ENCODE results near the gene BMP5. TPM values are rescaled to one million over a fixed set of nuclear protein-coding genes. Genes with fewer than 3 reads are reported as not detected.

Gene BMP5
- total and polyA plus RNA-seq, 4 donors, result 2.8 to 34.5 (median 7.2) TPM

DNA sequence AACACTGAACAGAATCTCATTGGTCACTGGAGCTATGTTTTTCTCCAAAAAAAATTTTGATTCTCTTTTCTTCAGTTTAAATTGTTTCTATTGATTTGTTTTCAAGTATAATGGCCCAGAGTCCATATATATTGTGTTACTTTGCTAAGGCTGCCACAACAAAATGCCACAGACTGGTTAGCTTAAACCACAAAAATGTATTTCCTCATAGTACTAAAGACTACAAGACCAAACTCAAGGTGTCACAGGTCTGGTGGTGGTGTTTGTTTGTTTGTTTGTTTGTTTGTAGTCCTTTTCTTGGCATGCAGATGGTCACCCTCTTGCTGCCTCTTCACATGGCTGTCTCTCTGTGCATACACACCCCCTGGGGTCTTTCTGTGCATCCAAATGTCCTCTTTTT is 34.0 kb downstream of the BMP5 start:
- H3K4me1 ChIP-seq (ENCODE audit: control insufficient read depth, insufficient read depth, low read length), result no peaks in the 10 kb centered on the region
- no peak overlapping the region for H3K4me3 ChIP-seq (ENCODE audit: low read depth, low read length)
- no peak for DNase-seq (ENCODE audit: low read depth in 4 of 6, low spot score in 6 of 6)
- no peaks in the 10 kb centered on the region for H3K36me3 ChIP-seq (ENCODE audit: control insufficient read depth, insufficient read depth, low read length)
- H3K9me3 ChIP-seq (ENCODE audit: control insufficient read depth, insufficient read depth, low read length), result peaks cover 2% of the 10 kb centered on the region
- no peak overlapping the region for H3K27ac ChIP-seq (ENCODE audit: low read depth, low read length)
- no peaks in the 10 kb centered on the region for H3K27me3 ChIP-seq (ENCODE audit: control insufficient read depth, insufficient read depth, low read length)

DNA sequence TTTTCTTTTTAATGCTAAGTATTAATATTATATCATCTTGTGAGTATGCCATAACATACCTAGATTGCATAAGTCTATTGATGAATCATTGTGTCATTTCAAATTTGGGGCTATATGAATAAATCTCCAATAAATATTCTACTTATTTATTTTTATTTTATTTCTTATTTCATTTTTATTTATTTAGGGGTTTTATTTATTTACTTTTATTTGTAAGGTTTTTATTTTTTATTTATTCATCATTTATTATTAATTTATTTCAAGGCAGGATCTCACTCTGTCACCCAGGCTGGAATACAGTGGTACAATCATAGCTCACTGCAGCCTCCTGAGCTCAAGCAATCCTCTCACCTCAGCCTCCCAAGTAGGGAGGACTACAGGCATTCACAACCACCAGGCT is 36.3 kb downstream of the BMP5 start:
- H3K4me1 ChIP-seq (ENCODE audit: control insufficient read depth, insufficient read depth, low read length), result no peaks in the 10 kb centered on the region
- no peaks in the 10 kb centered on the region for H3K27me3 ChIP-seq (ENCODE audit: control insufficient read depth, insufficient read depth, low read length)
- H3K9me3 ChIP-seq (ENCODE audit: control insufficient read depth, insufficient read depth, low read length), result peaks cover 2% of the 10 kb centered on the region
- H3K27ac ChIP-seq (ENCODE audit: low read depth, low read length), result no peak overlapping the region
- H3K36me3 ChIP-seq (ENCODE audit: control insufficient read depth, insufficient read depth, low read length), result no peaks in the 10 kb centered on the region
- no peak for DNase-seq (ENCODE audit: low read depth in 4 of 6, low spot score in 6 of 6)
- no peak overlapping the region for H3K4me3 ChIP-seq (ENCODE audit: low read depth, low read length)

DNA sequence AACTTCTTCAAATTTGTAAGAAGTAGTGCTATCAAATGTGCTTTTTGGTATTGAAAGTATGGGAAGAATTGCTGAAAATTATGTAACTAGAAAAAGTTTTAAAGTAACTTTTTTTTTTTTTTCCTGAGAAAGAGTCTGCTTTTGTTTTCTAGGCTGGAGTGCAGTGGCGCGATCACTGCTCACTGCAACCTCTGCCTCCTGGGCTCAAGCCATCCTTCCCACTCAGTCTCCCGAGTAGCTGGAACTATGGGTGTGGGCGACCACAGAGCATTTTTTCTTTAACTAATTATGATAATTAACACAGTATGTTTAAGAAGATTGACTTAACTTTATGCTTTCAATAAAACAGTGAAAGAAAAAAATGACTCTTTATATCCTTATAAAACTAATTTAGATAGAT is 38.4 kb downstream of the BMP5 start:
- no peaks in the 10 kb centered on the region for H3K36me3 ChIP-seq (ENCODE audit: control insufficient read depth, insufficient read depth, low read length)
- H3K27me3 ChIP-seq (ENCODE audit: control insufficient read depth, insufficient read depth, low read length), result no peaks in the 10 kb centered on the region
- DNase-seq (ENCODE audit: low read depth in 4 of 6, low spot score in 6 of 6), result no peak
- WGBS (ENCODE audit: insufficient coverage), result no CpG with 5 or more reads among the region's 4 CpGs
- no peaks in the 10 kb centered on the region for H3K4me1 ChIP-seq (ENCODE audit: control insufficient read depth, insufficient read depth, low read length)
- H3K9me3 ChIP-seq (ENCODE audit: control insufficient read depth, insufficient read depth, low read length), result peaks cover 2% of the 10 kb centered on the region
- no peak overlapping the region for H3K4me3 ChIP-seq (ENCODE audit: low read depth, low read length)
- no peak overlapping the region for H3K27ac ChIP-seq (ENCODE audit: low read depth, low read length)

DNA sequence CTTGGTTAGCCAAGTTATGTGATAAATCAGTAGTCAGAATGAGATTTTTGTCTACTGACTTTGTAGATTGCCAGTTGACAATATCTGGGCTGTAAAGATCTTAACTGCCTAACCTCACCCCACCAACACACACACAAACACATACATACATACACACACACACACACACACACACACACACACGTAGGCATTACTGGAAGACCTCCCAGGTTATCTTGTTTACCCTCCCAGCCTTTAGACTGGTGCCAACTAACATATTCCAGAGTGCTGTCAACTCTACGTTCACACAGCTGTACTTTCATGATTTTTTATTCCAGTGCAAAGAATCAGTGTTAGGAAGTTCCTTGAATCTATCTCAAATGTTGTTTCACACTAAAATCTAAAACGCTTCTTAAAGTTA is 38.9 kb downstream of the BMP5 start:
- Histone ChIP-seq H3K36me3 (ENCODE audit: control insufficient read depth, insufficient read depth, low read length) (no peaks in the 10 kb centered on the region), H3K4me1 (ENCODE audit: control insufficient read depth, insufficient read depth, low read length) (no peaks in the 10 kb centered on the region), H3K27me3 (ENCODE audit: control insufficient read depth, insufficient read depth, low read length) (no peaks in the 10 kb centered on the region), H3K27ac (ENCODE audit: low read depth, low read length) (no peak overlapping the region), H3K4me3 (ENCODE audit: low read depth, low read length) (no peak overlapping the region), H3K9me3 (ENCODE audit: control insufficient read depth, insufficient read depth, low read length) (peaks cover 2% of the 10 kb centered on the region)
- DNase-seq (ENCODE audit: low read depth in 4 of 6, low spot score in 6 of 6), result no peak
- no CpG with 5 or more reads among the region's 3 CpGs for WGBS (ENCODE audit: insufficient coverage)

DNA sequence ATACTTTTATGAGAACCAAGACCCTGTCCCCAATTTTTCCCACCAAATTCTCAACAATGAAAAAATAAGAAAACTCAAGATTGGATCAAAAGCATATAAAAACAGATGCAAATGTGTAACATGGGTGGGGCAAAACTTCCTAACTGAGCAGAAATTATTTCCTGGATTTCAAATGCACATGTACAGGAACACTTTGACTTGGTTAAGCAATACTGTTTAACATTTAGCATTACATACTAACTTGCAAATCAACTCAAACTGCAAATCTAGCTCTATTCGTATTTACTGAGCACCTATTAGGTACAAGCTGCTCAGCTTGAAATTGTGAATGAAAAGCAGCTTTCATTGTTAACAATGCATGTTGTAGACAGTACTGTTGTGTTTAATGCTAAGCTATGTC is 40.2 kb downstream of the BMP5 start:
- Histone ChIP-seq H3K9me3 (ENCODE audit: control insufficient read depth, insufficient read depth, low read length) (peaks cover 2% of the 10 kb centered on the region), H3K27me3 (ENCODE audit: control insufficient read depth, insufficient read depth, low read length) (no peaks in the 10 kb centered on the region), H3K4me1 (ENCODE audit: control insufficient read depth, insufficient read depth, low read length) (no peaks in the 10 kb centered on the region), H3K4me3 (ENCODE audit: low read depth, low read length) (no peak overlapping the region), H3K27ac (ENCODE audit: low read depth, low read length) (no peak overlapping the region), H3K36me3 (ENCODE audit: control insufficient read depth, insufficient read depth, low read length) (no peaks in the 10 kb centered on the region)
- WGBS (ENCODE audit: insufficient coverage), result no CpG with 5 or more reads among the region's 1 CpG
- no peak for DNase-seq (ENCODE audit: low read depth in 4 of 6, low spot score in 6 of 6)

DNA sequence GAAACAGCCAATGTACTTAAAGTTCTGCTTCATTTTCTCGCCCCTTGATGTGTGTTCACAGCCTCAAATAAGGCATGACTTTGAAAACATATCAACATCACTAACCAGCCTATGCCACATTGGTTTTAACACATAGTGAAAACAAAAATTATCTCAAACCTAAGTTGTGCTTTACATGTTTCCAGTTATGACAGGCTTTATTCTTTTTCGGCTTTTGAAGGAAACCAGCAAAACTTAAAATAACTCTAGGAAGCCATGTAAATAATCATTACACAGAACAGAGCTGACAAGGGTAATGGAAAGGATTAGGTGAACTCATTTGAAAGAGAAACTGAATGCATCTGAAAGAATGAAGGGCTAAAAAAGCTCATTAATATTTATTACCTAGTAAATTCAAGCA is 42.1 kb downstream of the BMP5 start:
- Histone ChIP-seq H3K4me1 (ENCODE audit: control insufficient read depth, insufficient read depth, low read length) (no peaks in the 10 kb centered on the region), H3K27ac (ENCODE audit: low read depth, low read length) (no peak overlapping the region), H3K27me3 (ENCODE audit: control insufficient read depth, insufficient read depth, low read length) (no peaks in the 10 kb centered on the region), H3K4me3 (ENCODE audit: low read depth, low read length) (no peak overlapping the region), H3K36me3 (ENCODE audit: control insufficient read depth, insufficient read depth, low read length) (no peaks in the 10 kb centered on the region), H3K9me3 (ENCODE audit: control insufficient read depth, insufficient read depth, low read length) (peaks cover 2% of the 10 kb centered on the region)
- DNase-seq (ENCODE audit: low read depth in 4 of 6, low spot score in 6 of 6), result no peak
- whole genome bisulfite sequencing (ENCODE audit: insufficient coverage), result 90% methylated on average over 1 of the region's 2 CpGs

DNA sequence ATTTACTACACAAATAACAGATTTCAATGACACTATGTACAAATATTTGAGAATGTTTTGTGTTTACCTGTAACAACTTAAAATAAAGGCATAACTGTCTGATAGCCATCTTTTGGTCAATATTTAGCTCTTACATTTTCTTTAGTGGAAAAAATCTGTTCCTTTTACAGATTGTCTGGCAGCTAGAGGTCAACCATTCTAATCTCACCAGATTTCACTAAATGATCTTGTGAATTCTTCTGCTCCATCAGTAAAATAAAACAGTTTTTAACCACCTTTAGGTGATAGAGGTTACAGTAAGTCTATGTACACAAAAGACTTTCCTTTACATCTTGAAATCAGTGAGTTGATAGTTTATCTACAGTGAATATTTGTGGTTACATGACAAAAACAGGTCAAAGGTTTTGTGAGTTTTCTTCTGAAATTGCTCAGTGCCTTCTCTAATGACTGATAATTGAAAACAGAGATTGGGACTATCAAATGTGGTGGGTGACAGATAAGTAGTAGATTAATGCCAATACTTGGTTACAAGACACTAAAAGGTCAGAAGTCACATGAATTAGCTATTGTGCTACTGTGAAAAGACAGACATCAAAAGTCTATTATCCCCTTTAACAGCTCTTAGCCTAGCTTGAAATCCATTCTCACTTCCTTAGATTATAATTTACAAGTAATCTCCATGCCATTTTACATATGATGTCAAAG is 47.4 kb downstream of the BMP5 start:
- Histone ChIP-seq H3K27ac (ENCODE audit: low read depth, low read length) (no peak overlapping the region), H3K36me3 (ENCODE audit: control insufficient read depth, insufficient read depth, low read length) (no peaks in the 10 kb centered on the region), H3K4me1 (ENCODE audit: control insufficient read depth, insufficient read depth, low read length) (no peaks in the 10 kb centered on the region), H3K27me3 (ENCODE audit: control insufficient read depth, insufficient read depth, low read length) (no peaks in the 10 kb centered on the region), H3K4me3 (ENCODE audit: low read depth, low read length) (no peak overlapping the region), H3K9me3 (ENCODE audit: control insufficient read depth, insufficient read depth, low read length) (no peaks in the 10 kb centered on the region)
- DNase-seq (ENCODE audit: low read depth in 4 of 6, low spot score in 6 of 6), result no peak

DNA sequence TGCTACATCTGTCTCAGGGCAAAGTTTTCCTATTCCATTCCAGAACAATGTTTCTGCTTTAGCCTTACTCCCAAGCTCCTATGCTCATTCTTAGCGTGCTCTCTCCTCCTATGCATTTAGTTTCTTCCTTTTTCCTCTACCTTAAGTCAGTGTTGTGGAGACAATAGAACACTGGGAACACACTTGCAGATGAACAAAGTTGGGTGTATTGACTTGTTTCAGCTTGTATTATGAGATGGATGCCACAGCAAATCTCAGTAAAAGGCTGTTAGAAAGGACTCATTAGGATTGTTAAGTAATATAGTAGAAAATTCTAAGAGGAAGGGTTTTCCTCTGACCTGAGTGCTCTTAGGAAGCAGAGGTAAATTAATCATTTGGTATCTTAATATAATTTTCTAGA is 48.4 kb downstream of the BMP5 start:
- no peak overlapping the region for H3K27ac ChIP-seq (ENCODE audit: low read depth, low read length)
- no peaks in the 10 kb centered on the region for H3K9me3 ChIP-seq (ENCODE audit: control insufficient read depth, insufficient read depth, low read length)
- no CpG with 5 or more reads among the region's 1 CpG for WGBS (ENCODE audit: insufficient coverage)
- no peaks in the 10 kb centered on the region for H3K36me3 ChIP-seq (ENCODE audit: control insufficient read depth, insufficient read depth, low read length)
- no peak overlapping the region for H3K4me3 ChIP-seq (ENCODE audit: low read depth, low read length)
- DNase-seq (ENCODE audit: low read depth in 4 of 6, low spot score in 6 of 6), result no peak
- no peaks in the 10 kb centered on the region for H3K27me3 ChIP-seq (ENCODE audit: control insufficient read depth, insufficient read depth, low read length)
- H3K4me1 ChIP-seq (ENCODE audit: control insufficient read depth, insufficient read depth, low read length), result no peaks in the 10 kb centered on the region

DNA sequence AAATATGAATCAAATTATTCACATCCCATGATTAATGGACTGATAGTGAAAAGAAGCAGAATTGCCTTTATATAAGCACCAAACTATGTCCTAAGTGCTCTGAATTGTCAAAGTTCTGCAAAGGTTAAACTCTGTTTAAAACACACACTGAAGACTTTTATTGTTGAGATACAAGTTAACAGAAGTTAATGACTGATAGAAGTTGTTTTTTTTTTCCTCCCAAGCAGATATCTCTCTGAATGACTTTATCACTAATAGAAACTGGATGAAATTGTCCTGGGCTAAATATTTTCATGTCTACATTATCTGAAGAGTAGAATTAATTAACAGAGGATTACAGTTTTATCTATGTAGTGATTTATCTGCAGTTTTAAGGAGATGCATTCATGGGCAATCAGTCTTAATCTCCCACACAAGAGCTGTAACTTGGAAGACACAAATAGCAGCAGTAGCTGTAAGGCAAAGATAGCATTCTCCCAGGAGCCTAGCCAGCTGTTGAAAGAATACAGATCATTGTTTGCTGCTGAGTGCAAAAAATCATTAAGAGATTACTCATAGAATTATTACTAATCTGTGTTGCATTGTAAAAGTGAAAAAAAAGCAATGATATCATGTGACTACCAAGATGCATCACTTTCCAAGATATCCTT is 49.9 kb downstream of the BMP5 start:
- no peak overlapping the region for H3K4me3 ChIP-seq (ENCODE audit: low read depth, low read length)
- H3K4me1 ChIP-seq (ENCODE audit: control insufficient read depth, insufficient read depth, low read length), result no peaks in the 10 kb centered on the region
- no peaks in the 10 kb centered on the region for H3K27me3 ChIP-seq (ENCODE audit: control insufficient read depth, insufficient read depth, low read length)
- no peak overlapping the region for H3K27ac ChIP-seq (ENCODE audit: low read depth, low read length)
- H3K36me3 ChIP-seq (ENCODE audit: control insufficient read depth, insufficient read depth, low read length), result no peaks in the 10 kb centered on the region
- DNase-seq (ENCODE audit: low read depth in 4 of 6, low spot score in 6 of 6), result peak in 4 of 6 donors; percentile 13 to 86 (median 38)
- no peaks in the 10 kb centered on the region for H3K9me3 ChIP-seq (ENCODE audit: control insufficient read depth, insufficient read depth, low read length)

DNA sequence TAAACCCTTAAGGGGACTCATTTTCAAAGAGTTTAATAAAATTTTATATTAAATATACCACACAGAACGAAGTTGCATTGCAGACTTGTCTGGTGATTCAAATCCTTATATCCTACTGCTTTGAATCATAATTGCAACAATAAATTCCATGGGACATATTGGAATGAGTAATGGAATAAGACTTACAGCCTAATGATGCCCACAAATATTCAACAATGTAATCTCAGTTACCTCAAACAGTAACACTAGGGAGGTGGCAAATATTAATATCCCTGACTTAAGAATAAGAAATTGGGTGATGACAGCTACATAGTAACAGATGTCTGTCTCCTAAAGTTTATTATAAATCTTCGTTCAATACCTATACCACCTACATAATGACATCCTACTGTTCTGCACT is 52.6 kb downstream of the BMP5 start:
- Histone ChIP-seq H3K4me3 (ENCODE audit: low read depth, low read length) (no peak overlapping the region), H3K27ac (ENCODE audit: low read depth, low read length) (no peak overlapping the region), H3K4me1 (ENCODE audit: control insufficient read depth, insufficient read depth, low read length) (no peaks in the 10 kb centered on the region), H3K36me3 (ENCODE audit: control insufficient read depth, insufficient read depth, low read length) (no peaks in the 10 kb centered on the region), H3K9me3 (ENCODE audit: control insufficient read depth, insufficient read depth, low read length) (no peaks in the 10 kb centered on the region), H3K27me3 (ENCODE audit: control insufficient read depth, insufficient read depth, low read length) (no peaks in the 10 kb centered on the region)
- DNase-seq (ENCODE audit: low read depth in 4 of 6, low spot score in 6 of 6), result peak in 1 of 6 donors; percentile 24
- WGBS (ENCODE audit: insufficient coverage), result no CpG with 5 or more reads among the region's 2 CpGs
